ENCODE results near the gene TNNI2.
A peak's percentile ranks its signal among the peaks of the same experiment; 100 is the strongest.

TNNI2 gene

DNA sequence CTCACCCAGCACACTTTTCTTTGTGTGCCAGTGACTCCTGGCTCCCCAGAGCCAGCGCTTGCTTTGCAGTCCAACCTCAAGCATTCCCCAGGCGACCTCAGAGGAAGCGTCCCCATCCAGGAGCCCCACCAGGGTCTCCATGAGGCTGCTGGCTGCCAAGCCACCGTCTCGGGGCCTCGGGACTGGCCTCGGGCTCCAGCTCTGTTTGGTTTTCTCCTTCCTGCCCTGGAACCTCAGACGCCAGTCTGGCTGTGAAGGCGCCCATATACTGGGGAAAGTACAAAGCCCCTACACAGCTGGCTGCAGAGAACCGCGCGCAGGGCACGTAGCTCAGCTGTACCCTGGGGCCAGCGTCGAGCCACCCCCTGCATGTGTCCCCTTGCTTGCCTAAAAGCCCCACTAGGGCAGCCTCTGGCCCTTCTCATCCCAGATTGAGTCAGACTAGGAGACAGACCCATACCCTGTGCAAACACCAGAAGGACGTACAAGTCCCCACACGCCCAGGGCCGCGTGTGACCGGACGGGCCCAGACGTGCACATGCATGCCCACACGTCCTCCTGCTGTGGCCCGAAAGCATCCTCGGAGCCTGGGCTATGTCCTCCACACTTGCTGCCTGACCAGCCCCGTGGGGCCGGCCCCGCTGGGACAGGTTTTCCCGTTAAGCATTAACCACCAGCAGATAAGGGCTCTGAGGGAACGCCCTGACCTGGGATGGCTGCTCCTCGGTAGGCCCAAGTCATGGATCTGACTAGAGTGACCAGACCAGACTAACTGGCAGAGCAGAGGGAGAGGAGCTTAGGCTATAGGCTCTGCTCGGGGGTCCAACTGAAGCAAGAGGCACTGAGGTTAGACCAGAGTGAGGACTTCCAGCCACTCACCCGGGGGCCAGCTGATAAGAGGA is 8.2 kb upstream of the TNNI2 start:
- no peaks in the 10 kb centered on the region for H3K9me3 ChIP-seq (ENCODE audit: control insufficient read depth, low read length)
- H3K27me3 ChIP-seq (ENCODE audit: control insufficient read depth, insufficient read depth, low read length) = peaks cover 7% of the 10 kb centered on the region
- no peak overlapping the region for H3K4me3 ChIP-seq (ENCODE audit: low read length)
- peaks cover 89% of the 10 kb centered on the region for H3K4me1 ChIP-seq (ENCODE audit: control insufficient read depth, insufficient read depth, low read length)
- peak overlapping the region; percentile 47 for H3K9ac ChIP-seq (ENCODE audit: low read length)
- no peaks in the 10 kb centered on the region for H3K36me3 ChIP-seq (ENCODE audit: control insufficient read depth, insufficient read depth, low read length)

DNA sequence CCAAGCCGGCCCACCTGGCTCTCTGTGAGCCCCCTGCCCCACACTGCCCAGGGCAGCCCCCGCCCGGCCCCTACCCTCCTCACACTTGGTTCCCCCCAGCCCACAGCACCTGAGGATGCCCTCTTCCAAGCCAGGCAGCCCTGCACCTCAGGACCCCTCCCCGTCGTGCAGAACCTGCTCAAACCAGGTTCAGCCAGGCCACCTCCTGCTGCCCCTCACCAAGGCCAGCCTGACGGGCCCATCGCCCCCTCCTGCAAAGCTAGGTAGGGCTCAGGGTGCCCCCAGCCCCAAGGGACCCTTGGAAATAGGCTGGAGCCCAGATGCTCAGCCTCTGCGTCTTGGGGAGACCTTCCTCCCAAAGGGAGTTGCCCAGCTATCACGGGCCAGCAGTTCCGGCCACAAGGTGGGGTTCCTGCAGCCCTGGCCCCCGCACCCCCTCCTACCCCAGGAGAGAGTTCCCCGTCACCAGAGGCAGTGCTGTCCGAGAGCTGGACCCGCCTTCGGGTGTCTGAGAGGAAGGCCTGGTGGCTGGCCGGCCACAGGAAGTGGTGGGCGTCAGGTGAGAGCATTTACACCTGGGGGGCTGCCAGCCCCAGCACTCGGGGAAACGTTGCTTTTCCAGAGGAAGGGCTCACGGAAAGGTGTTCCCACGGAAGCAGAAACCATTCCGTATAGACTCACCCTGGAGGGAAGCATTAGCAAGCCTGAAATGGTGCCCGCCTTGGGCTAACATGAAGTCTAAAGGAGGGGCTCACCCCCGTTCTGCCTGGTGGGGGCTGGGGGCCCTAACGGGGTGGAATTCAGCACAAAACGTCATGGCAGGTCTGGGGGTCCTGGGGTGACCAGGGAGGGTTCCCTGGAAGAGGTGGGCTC is 7.2 kb upstream of the TNNI2 start:
- H3K9ac ChIP-seq (ENCODE audit: low read length) = peak overlapping the region; percentile 44
- H3K9me3 ChIP-seq (ENCODE audit: control insufficient read depth, low read length) = no peaks in the 10 kb centered on the region
- no peaks in the 10 kb centered on the region for H3K36me3 ChIP-seq (ENCODE audit: control insufficient read depth, insufficient read depth, low read length)
- H3K4me3 ChIP-seq (ENCODE audit: low read length) = peak overlapping the region; percentile 41
- peaks cover 7% of the 10 kb centered on the region for H3K27me3 ChIP-seq (ENCODE audit: control insufficient read depth, insufficient read depth, low read length)
- peaks cover 85% of the 10 kb centered on the region for H3K4me1 ChIP-seq (ENCODE audit: control insufficient read depth, insufficient read depth, low read length)

DNA sequence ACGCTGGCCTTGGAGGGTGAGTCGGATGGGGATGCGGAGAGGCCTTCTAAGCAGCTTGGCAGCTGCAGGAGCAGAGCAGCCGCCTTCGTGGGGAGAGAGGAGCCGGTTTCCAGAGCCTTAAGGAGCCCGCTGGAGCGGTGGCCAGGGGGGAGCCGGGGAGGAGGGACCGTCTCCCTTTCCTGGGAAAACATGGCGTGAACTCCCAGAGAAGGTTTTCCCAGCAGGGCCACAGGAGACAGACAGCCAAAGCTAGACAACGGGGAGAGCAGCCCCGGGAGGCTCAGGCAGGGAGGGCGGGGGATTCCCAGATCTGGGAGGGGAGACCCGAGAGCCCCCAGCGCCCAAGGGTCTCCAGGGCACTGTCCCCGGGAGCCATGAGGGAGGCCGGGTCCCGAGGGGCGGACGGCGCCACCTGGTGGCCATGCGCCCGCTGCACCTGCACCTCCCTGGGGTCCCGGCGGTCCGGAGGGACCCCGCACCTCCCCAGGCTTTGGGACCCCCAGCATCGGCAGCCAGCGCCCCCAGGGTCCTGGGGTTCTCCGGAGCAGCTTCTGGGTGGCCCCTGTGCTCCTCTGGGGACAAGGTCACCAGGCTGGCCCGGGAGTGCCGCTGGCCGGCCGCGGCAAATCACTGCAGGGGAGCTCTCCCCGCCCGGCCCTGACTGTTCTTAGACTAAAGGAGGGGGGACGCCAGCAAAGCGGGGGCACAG is 6.4 kb upstream of the TNNI2 start:
- H3K9me3 ChIP-seq (ENCODE audit: control insufficient read depth, low read length) = no peaks in the 10 kb centered on the region
- H3K9ac ChIP-seq (ENCODE audit: low read length) = peak overlapping the region; percentile 44
- peaks cover 77% of the 10 kb centered on the region for H3K4me1 ChIP-seq (ENCODE audit: control insufficient read depth, insufficient read depth, low read length)
- H3K4me3 ChIP-seq (ENCODE audit: low read length) = peak overlapping the region; percentile 17
- H3K27me3 ChIP-seq (ENCODE audit: control insufficient read depth, insufficient read depth, low read length) = peaks cover 7% of the 10 kb centered on the region
- no peaks in the 10 kb centered on the region for H3K36me3 ChIP-seq (ENCODE audit: control insufficient read depth, insufficient read depth, low read length)

DNA sequence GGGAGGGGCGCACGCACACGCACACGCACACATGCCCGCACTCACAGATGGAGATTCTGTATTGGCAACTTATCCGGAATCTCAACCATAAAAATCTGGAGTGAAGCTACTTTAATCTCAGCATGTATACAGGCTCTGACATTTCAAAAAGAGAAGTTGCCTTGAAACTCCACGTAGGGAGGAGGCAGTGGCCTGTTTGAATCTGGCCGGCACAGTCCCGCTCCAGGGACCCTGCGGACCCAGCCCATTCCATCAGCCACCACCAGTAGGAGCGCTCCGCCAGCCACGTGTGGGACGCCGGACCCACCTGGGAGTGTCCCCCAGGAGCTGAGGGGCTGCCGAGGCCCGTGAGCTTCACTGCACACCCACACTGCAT is 5.9 kb upstream of the TNNI2 start:
- peaks cover 76% of the 10 kb centered on the region for H3K4me1 ChIP-seq (ENCODE audit: control insufficient read depth, insufficient read depth, low read length)
- no peaks in the 10 kb centered on the region for H3K36me3 ChIP-seq (ENCODE audit: control insufficient read depth, insufficient read depth, low read length)
- H3K4me3 ChIP-seq (ENCODE audit: low read length) = no peak overlapping the region
- peaks cover 7% of the 10 kb centered on the region for H3K27me3 ChIP-seq (ENCODE audit: control insufficient read depth, insufficient read depth, low read length)
- H3K9ac ChIP-seq (ENCODE audit: low read length) = peak overlapping the region; percentile 44
- no peaks in the 10 kb centered on the region for H3K9me3 ChIP-seq (ENCODE audit: control insufficient read depth, low read length)

DNA sequence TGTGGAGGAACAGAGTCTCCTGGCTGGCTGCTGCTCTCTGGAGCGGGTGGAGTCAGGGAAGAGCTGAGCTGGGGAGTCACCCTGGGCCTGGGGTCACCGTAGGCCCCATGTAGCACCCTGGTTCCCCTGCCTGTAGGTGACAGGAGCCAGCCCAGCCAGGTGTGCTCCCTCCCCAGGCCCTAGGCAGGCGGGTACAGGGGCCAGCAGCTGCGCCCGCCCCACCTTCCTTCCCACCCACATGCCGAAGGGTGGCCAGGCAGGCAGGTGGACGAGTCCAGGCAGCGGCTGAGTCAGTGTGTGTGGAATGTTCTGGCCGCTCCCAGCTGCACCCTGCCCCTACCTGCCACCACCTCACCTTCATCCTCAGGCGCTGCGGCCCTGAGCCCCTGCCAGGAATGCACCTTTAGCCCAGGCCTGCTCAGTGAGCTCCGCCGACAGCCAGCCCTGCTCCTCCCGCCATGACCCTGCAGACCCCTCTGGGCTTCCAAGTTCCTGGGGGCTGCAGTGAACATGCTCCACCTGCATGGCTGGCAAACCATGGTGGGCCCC is 4.6 kb upstream of the TNNI2 start:
- Histone ChIP-seq H3K4me3 (ENCODE audit: low read length) (peak overlapping the region; percentile 19), H3K9me3 (ENCODE audit: control insufficient read depth, low read length) (no peaks in the 10 kb centered on the region), H3K27me3 (ENCODE audit: control insufficient read depth, insufficient read depth, low read length) (peaks cover 7% of the 10 kb centered on the region), H3K36me3 (ENCODE audit: control insufficient read depth, insufficient read depth, low read length) (no peaks in the 10 kb centered on the region), H3K9ac (ENCODE audit: low read length) (peak overlapping the region; percentile 66), H3K4me1 (ENCODE audit: control insufficient read depth, insufficient read depth, low read length) (peaks cover 69% of the 10 kb centered on the region)

DNA sequence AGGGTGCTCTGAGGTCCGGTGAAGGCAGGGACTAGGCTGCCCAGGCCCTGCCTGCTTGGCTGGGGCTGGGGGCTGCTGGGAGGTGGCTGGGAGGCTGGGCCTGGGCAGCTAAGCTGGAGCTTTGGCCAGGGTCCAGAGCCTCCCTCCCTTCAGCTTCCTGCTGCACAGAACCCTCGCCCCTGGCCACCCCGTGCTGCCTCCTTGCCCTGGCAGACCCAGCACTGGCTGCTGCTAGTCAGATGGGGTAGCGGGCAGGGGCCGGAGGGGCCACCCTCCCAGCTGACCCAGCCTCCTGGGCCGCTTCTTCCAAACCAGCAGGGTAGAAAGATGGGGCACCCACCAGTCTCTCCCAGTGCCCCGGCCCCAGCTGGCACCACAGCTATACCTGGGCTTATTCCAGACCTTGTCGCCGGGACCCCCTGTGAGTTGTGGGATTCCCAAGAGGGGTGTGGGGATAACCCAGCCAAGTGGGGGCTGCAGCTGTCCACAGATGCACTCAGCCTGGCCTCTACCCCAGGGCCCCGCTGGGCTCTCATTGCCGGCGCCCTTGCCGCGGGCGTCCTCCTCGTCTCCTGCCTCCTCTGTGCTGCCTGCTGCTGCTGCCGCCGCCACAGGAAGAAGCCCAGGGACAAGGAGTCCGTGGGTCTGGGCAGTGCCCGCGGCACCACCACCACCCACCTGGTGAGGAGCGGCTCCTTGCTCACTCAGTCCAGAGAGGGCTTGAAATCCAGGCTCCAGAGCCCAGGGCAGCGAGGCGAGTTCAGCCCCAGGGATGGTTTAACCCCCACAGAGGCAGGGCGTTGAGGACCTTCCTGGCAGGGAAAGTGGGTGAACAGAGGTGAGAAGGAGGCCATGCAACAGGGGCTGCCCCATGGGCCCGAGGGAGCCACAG is 3.8 kb upstream of the TNNI2 start, which contains the start of gene SYT8:
Gene SYT8 (plus strand): TSS at position 212 of the 892 bp plus-strand sequence. CDS start 116 bp downstream, at position 328.
- peaks cover 60% of the 10 kb centered on the region for H3K4me1 ChIP-seq (ENCODE audit: control insufficient read depth, insufficient read depth, low read length)
- peak within 1 kb of the TSS; percentile 66 for H3K9ac ChIP-seq (ENCODE audit: low read length)
- peaks cover 7% of the 10 kb centered on the region for H3K27me3 ChIP-seq (ENCODE audit: control insufficient read depth, insufficient read depth, low read length)
- H3K36me3 ChIP-seq (ENCODE audit: control insufficient read depth, insufficient read depth, low read length) = no peaks in the 10 kb centered on the region
- H3K4me3 ChIP-seq (ENCODE audit: low read length) = peak within 1 kb of the TSS; percentile 19
- H3K9me3 ChIP-seq (ENCODE audit: control insufficient read depth, low read length) = no peaks in the 10 kb centered on the region

DNA sequence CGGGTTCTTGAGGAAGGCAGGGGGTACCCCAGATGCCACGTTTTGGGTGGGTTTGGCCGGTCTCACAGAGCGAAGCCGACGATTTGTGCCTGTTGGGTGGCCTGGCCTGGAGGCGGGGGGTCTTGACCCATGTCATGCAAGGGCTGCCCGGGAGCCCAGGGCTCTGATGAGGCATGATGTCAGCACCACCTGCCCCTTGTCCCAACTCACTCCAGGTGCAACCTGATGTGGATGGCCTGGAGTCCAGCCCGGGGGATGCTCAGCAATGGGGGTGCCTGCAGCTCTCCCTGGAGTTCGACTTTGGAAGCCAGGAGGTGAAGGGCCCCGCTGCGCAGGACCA is 3.1 kb upstream of the TNNI2 start:
- H3K9ac ChIP-seq (ENCODE audit: low read length) = no peak overlapping the region
- no peak overlapping the region for H3K4me3 ChIP-seq (ENCODE audit: low read length)
- no peaks in the 10 kb centered on the region for H3K36me3 ChIP-seq (ENCODE audit: control insufficient read depth, insufficient read depth, low read length)
- no peaks in the 10 kb centered on the region for H3K9me3 ChIP-seq (ENCODE audit: control insufficient read depth, low read length)
- peaks cover 54% of the 10 kb centered on the region for H3K4me1 ChIP-seq (ENCODE audit: control insufficient read depth, insufficient read depth, low read length)
- H3K27me3 ChIP-seq (ENCODE audit: control insufficient read depth, insufficient read depth, low read length) = peaks cover 7% of the 10 kb centered on the region

DNA sequence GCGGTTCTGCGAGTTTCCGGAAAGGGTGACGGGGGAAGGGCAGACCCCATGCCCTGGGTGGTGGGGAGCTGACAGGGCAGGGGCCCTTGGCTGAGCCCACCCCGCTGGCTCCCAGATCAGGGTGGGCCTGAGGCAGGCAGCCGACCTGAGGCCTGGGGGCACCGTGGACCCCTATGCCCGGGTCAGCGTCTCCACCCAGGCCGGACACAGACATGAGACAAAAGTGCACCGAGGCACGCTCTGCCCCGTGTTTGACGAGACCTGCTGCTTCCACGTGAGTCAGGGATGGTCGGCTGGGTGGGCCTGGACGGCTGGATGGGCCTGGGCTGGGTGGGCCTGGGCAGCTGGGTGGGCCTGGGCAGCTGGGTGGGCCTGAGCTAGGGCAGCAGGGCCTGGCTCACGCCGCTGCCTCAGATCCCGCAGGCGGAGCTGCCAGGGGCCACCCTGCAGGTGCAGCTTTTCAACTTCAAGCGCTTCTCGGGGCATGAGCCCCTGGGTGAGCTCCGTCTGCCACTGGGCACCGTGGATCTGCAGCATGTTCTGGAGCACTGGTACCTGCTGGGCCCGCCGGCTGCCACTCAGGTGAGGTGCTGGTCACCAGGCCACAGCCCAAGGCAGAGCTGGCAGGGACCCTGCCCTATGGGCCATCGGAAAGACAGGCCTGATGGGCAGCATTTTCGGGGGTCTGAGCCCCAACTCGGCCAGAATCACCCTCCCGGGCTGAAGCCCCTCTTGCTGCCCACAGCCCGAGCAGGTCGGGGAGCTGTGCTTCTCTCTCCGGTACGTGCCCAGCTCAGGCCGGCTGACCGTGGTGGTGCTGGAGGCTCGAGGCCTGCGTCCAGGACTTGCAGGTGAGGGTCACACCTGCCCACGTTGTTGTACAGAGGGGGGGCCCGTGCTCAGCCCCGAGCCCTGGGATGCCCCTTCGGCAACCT is 2.5 kb upstream of the TNNI2 start:
- Histone ChIP-seq H3K4me1 (ENCODE audit: control insufficient read depth, insufficient read depth, low read length) (peaks cover 47% of the 10 kb centered on the region), H3K9me3 (ENCODE audit: control insufficient read depth, low read length) (no peaks in the 10 kb centered on the region), H3K27me3 (ENCODE audit: control insufficient read depth, insufficient read depth, low read length) (peaks cover 4% of the 10 kb centered on the region), H3K36me3 (ENCODE audit: control insufficient read depth, insufficient read depth, low read length) (no peaks in the 10 kb centered on the region), H3K9ac (ENCODE audit: low read length) (no peak overlapping the region), H3K4me3 (ENCODE audit: low read length) (no peak overlapping the region)

DNA sequence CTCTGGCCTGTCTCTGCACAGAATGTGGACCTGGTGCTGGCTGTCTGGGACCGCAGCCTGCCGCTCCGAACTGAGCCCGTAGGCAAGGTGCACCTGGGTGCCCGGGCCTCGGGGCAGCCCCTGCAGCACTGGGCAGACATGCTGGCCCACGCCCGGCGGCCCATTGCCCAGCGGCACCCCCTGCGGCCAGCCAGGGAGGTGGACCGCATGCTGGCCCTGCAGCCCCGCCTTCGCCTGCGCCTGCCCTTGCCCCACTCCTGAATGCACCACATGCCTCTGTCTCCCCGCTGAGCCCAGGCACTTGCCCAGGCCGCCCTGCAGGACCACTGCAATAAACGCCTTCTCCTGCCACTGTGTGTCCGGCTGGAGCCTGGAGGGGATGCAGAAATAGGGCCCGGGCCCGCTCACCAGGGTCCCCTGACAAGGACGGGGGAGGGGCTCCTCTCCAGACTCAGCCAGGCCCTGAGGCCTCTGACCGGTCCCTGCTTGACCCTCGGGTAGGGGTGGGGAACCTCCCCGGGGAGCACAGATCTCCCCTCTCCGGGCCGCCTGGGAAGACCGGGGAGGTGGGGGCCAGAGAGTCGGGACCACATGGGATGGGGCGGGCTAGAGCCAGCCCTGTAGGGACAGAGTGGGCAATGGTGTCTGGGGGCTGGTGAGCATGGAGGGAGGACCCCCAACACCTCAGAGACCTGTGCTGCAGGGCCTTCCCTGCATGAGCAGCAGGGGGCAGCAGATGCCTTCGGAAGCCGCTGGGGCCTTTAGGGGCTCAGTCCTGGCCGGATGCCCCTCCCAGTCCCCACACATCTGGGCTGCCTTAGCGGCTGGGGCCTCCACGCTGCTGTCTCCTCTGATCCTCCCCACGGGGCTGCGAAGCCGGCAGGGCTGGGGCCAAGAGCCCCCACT is 1.4 kb upstream of the TNNI2 start:
- Histone ChIP-seq H3K9me3 (ENCODE audit: control insufficient read depth, low read length) (no peaks in the 10 kb centered on the region), H3K36me3 (ENCODE audit: control insufficient read depth, insufficient read depth, low read length) (no peaks in the 10 kb centered on the region), H3K4me3 (ENCODE audit: low read length) (no peak overlapping the region), H3K4me1 (ENCODE audit: control insufficient read depth, insufficient read depth, low read length) (peaks cover 36% of the 10 kb centered on the region), H3K9ac (ENCODE audit: low read length) (no peak overlapping the region), H3K27me3 (ENCODE audit: control insufficient read depth, insufficient read depth, low read length) (no peaks in the 10 kb centered on the region)

DNA sequence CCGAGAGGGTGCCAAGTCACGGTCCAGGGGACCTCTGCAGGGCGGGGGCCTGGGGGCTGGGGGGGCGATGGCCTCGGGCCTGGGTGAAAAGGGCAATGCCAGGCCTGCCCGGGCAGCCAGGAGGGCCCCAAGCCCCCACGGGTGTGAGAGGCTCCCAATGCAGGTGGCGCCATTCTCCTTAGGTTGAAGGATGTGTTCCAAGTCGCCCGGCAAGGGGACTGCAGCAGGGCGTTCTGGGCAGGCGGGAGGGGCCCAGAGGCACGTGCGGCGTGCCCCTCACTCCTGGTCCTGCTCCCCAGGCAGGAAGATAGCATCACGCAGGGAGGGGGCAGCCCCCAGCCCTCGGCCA is 730 bp upstream of the TNNI2 start:
- Histone ChIP-seq H3K36me3 (ENCODE audit: control insufficient read depth, insufficient read depth, low read length) (no peaks in the 10 kb centered on the region), H3K4me3 (ENCODE audit: low read length) (no peak overlapping the region), H3K4me1 (ENCODE audit: control insufficient read depth, insufficient read depth, low read length) (peaks cover 30% of the 10 kb centered on the region), H3K9me3 (ENCODE audit: control insufficient read depth, low read length) (no peaks in the 10 kb centered on the region), H3K9ac (ENCODE audit: low read length) (no peak overlapping the region), H3K27me3 (ENCODE audit: control insufficient read depth, insufficient read depth, low read length) (no peaks in the 10 kb centered on the region)
